ENCODE data around the gene RYR3. TPM values are rescaled to one million over a fixed set of nuclear protein-coding genes. Genes with fewer than 3 reads are reported as not detected.
"Not testable (repeated sequence)": the region's sequence is repeated elsewhere in the genome, so short reads cannot be mapped to it uniquely, and the experiment has no call there.

The RYR3 gene
- total RNA-seq, 2 donors from 2014 or later = 9.9 to 40.1 TPM

- Histone ChIP-seq H3K27me3 (replicated peaks; ENCODE audit: insufficient read depth) (no peaks in the 10 kb centered on the region), H3K4me3 (no peak overlapping the region), H3K36me3 (no peaks in the 10 kb centered on the region), H3K4me1 (ENCODE audit: control insufficient read depth in 1 of 2, low read depth in 2 of 2) (peaks cover 0 to 11% of the 10 kb centered on the region in 2 donors), H3K9me3 (no peaks in the 10 kb centered on the region), H3K27ac (no peak overlapping the region)
- DNase-seq (ENCODE audit: low spot score) (no peak), ATAC-seq (ENCODE audit: insufficient number of reproducible peaks, low FRiP score, low read depth) (no peak)
- no peak for TF ChIP-seq CTCF (IDR thresholded peaks at IDR 0.05)
Observed at GRCh38 chr15:33567652-33568051, 256.9 kb downstream of the RYR3 start.

GRCh38 chr15:33569036-33569435 lies 258.3 kb downstream of the RYR3 start:
- ATAC-seq (ENCODE audit: insufficient number of reproducible peaks, low FRiP score, low read depth) (no peak), DNase-seq (ENCODE audit: low spot score) (no peak)
- Histone ChIP-seq H3K36me3 (no peaks in the 10 kb centered on the region), H3K27me3 (replicated peaks; ENCODE audit: insufficient read depth) (no peaks in the 10 kb centered on the region), H3K4me3 (no peak overlapping the region), H3K4me1 (ENCODE audit: control insufficient read depth in 1 of 2, low read depth in 2 of 2) (peaks cover 0 to 10% of the 10 kb centered on the region in 2 donors), H3K9me3 (no peaks in the 10 kb centered on the region), H3K27ac (no peak overlapping the region)
- no peak for TF ChIP-seq CTCF (IDR thresholded peaks at IDR 0.05)

- not testable (repeated sequence) for H3K27me3 ChIP-seq (replicated peaks; ENCODE audit: insufficient read depth); DNase-seq (ENCODE audit: low spot score); ATAC-seq (ENCODE audit: insufficient number of reproducible peaks, low FRiP score, low read depth); H3K9me3 ChIP-seq; H3K4me3 ChIP-seq; H3K27ac ChIP-seq; H3K36me3 ChIP-seq
- peaks cover 3 to 16% of the 10 kb centered on the region in 2 donors for H3K4me1 ChIP-seq (ENCODE audit: control insufficient read depth in 1 of 2, low read depth in 2 of 2)
Observed at GRCh38 chr15:33577911-33578310, 267.1 kb downstream of the RYR3 start.

- ATAC-seq (ENCODE audit: insufficient number of reproducible peaks, low FRiP score, low read depth) (no peak), DNase-seq (ENCODE audit: low spot score) (no peak)
- H3K4me3 ChIP-seq = no peak overlapping the region
- H3K27ac ChIP-seq = peak overlapping the region; percentile 10 to 59
- no peaks in the 10 kb centered on the region for H3K9me3 ChIP-seq
- H3K36me3 ChIP-seq = no peaks in the 10 kb centered on the region
- TF ChIP-seq CTCF (IDR thresholded peaks at IDR 0.05) = no peak
- H3K4me1 ChIP-seq (ENCODE audit: control insufficient read depth in 1 of 2, low read depth in 2 of 2) = peaks cover 3 to 16% of the 10 kb centered on the region in 2 donors
- no peaks in the 10 kb centered on the region for H3K27me3 ChIP-seq (replicated peaks; ENCODE audit: insufficient read depth)
Observed at GRCh38 chr15:33580526-33580925, 269.8 kb downstream of the RYR3 start.

- no peaks in the 10 kb centered on the region for H3K9me3 ChIP-seq
- peaks cover 3 to 16% of the 10 kb centered on the region in 2 donors for H3K4me1 ChIP-seq (ENCODE audit: control insufficient read depth in 1 of 2, low read depth in 2 of 2)
- no peak for TF ChIP-seq CTCF (IDR thresholded peaks at IDR 0.05)
- H3K27ac ChIP-seq = peak overlapping the region in 1 of 2 donors; percentile 59
- DNase-seq (ENCODE audit: low spot score) = no peak
- no peaks in the 10 kb centered on the region for H3K27me3 ChIP-seq (replicated peaks; ENCODE audit: insufficient read depth)
- ATAC-seq (ENCODE audit: insufficient number of reproducible peaks, low FRiP score, low read depth) = peak; percentile 87
- no peak overlapping the region for H3K4me3 ChIP-seq
- no peaks in the 10 kb centered on the region for H3K36me3 ChIP-seq
Observed at GRCh38 chr15:33581032-33581431, 270.3 kb downstream of the RYR3 start.

GRCh38 chr15:33584797-33585196 lies 274.0 kb downstream of the RYR3 start:
- no peak overlapping the region for H3K27ac ChIP-seq
- TF ChIP-seq CTCF (IDR thresholded peaks at IDR 0.05) = no peak
- peaks cover 3 to 16% of the 10 kb centered on the region in 2 donors for H3K4me1 ChIP-seq (ENCODE audit: control insufficient read depth in 1 of 2, low read depth in 2 of 2)
- H3K9me3 ChIP-seq = no peaks in the 10 kb centered on the region
- H3K36me3 ChIP-seq = no peaks in the 10 kb centered on the region
- no peak for ATAC-seq (ENCODE audit: insufficient number of reproducible peaks, low FRiP score, low read depth)
- no peak for DNase-seq (ENCODE audit: low spot score)
- no peak overlapping the region for H3K4me3 ChIP-seq
- H3K27me3 ChIP-seq (replicated peaks; ENCODE audit: insufficient read depth) = no peaks in the 10 kb centered on the region

Measured in thoracic aorta (tissue), 2 donors.